GM21381 (cell line): ENCODE measurements around the gene TGFBR2.

Experiments
- ATAC-seq: cut with Tn5 transposase; IDR thresholded peaks from one replicate; pipeline ENCODE4 v1.9.1; 2021; ENCODE audit warnings: mild to moderate bottlenecking, moderate library complexity; ENCODE audit not compliant: unreplicated experiment

The TGFBR2 gene

GRCh38 chr3:30671527-30672286 lies 65.3 kb downstream of the TGFBR2 start:
- ATAC-seq = no peak

DNA sequence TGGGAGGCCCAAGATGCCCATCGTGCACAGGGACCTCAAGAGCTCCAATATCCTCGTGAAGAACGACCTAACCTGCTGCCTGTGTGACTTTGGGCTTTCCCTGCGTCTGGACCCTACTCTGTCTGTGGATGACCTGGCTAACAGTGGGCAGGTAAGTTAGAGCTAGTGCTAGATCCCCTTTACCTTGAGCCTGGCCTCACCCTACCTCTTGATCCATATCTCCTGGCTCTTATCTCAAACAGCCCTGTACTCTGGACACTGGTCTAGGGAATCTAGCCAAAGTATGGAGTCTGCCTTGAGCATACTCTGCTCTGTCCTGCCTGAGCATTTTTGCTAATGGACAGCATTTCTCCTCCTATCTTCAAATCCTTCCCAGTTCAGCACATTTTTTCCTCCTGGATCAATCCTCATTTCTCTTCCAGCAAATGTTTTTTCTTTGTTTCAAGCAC lies 65.9 kb downstream of the TGFBR2 start:
- no peak for ATAC-seq

- ATAC-seq = no peak
Observed at GRCh38 chr3:30672959-30673358, 66.6 kb downstream of the TGFBR2 start.

- ATAC-seq = no peak
Observed at GRCh38 chr3:30673425-30674341, 67.3 kb downstream of the TGFBR2 start.

GRCh38 chr3:30675006-30675405 lies 68.6 kb downstream of the TGFBR2 start:
- no peak for ATAC-seq

- no peak for ATAC-seq
Observed at GRCh38 chr3:30675774-30676173, 69.4 kb downstream of the TGFBR2 start.

DNA sequence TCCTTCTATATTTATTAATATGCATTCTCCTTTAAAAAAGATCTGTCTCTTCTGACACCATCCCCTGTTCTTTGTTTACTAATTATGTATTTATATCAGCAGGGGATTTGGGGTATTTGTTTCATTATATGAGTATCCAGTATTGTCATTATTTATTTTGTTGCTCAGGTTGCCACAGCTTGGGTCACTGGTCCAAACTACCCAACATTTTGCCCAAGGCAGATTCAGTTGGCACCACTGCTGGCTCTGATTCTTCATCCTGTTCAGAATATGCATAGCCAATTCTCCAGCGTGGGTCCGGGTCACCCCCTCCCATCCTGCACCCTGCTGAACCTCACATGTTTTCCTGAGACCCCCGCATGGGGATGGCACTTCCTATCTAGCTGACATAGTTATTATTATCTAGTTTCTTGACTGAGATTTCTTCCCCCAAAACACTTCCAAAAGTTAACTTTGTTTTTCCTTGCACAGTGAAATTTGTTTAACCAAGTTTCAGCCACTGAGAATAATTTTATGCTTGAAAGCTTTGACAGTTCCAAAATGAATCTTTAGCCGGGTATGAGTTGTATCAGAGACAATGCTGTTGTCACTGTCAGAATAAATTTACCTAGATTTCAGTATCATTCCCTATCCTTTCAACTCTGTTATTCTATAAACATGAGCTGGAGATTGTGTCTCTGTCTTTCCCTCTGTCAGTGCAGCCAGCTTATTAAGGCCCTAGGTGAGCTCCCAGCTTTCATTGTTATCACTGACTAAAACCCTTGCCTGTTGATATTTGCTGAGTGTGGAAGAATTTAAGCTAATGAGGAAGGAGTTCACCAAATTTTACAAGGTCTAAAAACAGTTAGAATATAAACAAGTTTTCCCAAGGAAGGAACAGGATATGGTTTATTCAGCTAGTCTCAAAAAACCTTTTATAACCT lies 70.3 kb downstream of the TGFBR2 start:
- no peak for ATAC-seq

GRCh38 chr3:30677347-30677685 lies 70.9 kb downstream of the TGFBR2 start:
- ATAC-seq = no peak

GRCh38 chr3:30679045-30679444 lies 72.6 kb downstream of the TGFBR2 start:
- no peak for ATAC-seq

DNA sequence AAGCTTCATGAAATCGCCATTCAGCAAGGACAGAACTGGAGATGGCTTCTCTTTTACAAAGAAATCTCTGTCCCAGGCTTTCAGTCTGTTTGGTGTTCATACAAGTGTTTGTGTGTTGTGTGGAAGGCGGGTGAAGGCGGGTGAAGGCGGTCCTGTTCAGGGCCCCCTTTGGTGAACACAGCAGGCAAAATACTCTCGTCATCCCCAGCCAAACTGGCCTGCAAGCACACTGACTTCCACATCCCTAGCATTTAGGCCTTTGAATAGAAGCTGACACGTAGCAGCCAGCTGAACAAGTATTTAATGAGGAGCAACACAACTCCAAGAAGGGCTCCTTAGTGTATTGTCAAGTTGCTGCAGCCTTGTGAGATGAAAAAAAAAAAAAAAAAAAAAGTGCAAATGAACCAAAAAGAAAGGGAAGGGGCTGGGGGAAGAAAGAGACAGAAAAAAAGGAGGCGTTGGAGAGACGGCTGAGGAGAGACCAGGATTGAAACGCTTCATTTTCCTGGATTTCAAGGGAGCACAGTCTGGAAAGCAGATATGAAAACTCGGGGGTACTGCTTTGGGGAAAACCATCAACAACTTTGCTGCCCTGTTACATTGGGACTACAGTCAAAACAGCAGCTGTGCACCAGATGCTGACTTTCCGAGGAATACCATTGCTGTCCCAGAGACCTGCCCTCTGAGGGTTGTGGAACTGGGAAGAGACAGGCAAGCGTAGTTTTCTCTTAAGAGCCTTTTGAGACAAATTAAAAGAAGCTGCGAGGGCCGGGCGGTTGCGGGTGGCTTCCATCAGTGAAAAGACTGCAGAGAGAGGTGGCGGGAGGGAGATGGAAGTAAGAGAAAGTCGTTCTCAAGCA lies 74.6 kb downstream of the TGFBR2 start:
- no peak for ATAC-seq

DNA sequence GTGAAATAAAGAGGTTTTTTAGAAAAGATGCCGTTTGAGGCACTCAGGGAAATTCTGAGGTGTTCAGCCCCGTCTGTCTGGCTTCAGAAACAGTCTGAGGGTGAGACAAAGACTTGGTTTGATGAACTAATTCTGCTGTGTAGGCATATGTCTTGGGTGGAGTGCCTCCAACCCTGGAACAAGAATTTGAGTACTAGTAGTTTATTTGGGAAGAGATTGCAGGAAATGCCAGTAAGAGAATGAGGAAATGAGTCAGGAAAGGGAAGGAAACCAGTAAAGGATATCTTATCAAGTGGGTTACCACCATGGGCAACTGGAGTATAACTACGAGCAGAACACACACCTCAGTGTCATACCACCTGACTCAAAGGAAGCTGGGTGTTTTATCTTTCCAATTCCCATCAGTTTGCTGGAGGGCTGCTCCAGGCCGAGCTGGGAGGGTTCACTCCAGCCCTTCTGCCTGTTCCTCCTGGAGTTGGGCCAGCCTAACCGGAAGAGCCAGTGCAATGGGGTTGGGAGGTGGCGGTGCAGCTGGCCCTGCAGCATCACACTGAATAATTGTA lies 75.3 kb downstream of the TGFBR2 start:
- ATAC-seq = no peak

DNA sequence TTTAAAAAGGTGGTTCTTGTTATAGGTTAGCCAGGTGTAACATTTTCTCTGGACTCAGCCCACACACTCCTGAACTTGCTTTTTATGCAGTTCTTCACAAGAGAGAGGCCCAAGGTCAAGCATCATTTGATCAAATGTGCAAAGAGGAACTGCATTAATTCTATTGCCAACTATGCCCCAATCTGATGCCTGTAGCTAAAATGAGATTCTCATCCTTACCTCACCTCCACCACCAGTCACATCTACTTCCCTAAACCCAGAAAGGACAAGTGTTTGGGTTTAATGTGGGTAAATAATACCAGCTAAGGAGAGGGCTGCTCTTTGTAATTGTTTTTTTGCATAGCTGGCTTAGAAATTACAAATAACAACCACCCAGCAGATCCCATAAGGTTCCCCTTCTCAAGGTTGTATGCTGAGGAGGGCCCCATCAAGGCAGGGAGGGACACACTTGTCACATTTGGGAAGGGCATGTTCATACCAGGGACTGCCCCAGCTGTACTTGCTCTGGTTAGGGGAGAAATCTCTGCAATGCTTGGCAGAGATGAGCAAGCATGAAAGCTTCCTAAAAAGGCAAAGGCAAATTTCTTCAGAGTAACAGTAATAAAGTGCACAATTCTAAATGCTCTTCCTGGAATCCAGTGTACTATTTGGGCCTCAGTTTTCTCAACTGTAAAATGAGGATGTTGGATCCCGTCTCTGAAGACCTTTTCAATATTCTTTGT lies 76.2 kb downstream of the TGFBR2 start:
- no peak for ATAC-seq

DNA sequence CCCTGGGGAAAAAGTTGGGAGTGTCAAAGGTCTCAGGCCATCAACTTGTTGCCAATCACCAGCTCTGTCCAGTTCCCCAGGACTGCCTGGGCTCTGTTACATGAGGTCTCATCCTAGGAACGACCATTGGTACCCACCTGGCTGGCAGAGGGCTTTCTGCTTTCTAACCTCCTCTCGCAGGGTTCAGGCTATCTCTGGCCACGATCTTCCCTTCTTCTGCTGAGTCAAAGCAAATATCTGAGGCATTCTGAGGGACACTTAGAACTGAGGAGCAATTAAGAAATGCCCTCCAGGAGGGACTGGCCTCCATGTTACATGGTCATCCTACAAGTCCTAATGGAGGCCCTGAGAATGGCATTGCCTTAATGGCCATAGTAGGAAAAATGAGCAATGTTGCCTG lies 77.4 kb downstream of the TGFBR2 start:
- no peak for ATAC-seq

DNA sequence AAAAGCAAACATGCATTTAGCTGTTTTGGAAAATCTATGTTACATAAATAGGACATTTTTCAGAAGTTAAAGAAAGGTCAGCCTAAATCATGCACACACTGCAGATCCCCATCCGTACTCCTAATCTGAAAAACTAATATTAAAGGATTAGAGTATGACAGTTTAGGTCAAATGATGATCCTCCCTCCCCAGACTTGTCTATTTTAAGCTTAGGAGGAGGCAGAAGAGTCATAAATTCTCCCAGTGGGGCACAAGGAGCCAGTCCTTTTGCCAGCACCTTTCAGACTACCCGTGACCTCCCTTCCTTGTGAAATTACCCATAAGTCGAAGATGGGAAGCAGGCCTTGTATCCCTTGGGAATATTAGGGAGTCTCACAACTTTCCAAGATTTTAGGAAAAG lies 78.0 kb downstream of the TGFBR2 start:
- ATAC-seq = no peak

- no peak for ATAC-seq
Observed at GRCh38 chr3:30685267-30685667, 78.9 kb downstream of the TGFBR2 start.

DNA sequence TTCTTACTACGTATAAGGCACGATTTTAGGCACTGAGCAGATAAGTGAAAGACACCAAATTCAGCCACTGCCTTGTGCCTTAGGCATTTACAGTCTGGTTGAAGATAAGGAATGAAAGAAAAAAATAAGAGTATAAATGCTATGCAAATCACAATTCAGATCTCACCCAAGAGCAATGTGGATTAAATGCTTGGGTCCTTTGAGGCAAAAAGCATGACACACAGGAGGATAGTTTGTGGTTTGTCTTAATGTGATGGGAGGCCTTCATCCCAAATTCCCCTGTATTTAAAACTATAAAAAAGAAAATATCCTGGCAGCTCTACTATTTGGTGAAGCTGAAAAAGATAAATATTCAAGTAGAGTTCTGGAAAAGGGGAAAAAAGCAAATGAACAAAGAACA lies 79.8 kb downstream of the TGFBR2 start:
- no peak for ATAC-seq

- no peak for ATAC-seq
Observed at GRCh38 chr3:30686799-30687198, 80.4 kb downstream of the TGFBR2 start.

- ATAC-seq = no peak
Observed at GRCh38 chr3:30687930-30688570, 81.6 kb downstream of the TGFBR2 start.
